NB4 (cell line): ENCODE measurements around the gene AHRR.

Source experiments
- DNase-seq: peaks from one replicate; pipeline ENCODE4 v3.0.0; 2010; ENCODE audit warnings: low read depth
- H3K4me3 ChIP-seq: one replicate; pipeline ENCODE4 v1.5.1; 2011; ENCODE audit warnings: mild to moderate bottlenecking, low read depth, low read length, moderate library complexity
- MYC ChIP-seq: IDR thresholded peaks from 2 replicates; pipeline ENCODE4 v1.6.1; 2011; ENCODE audit warnings: low read depth, low read length
- POLR2A ChIP-seq: IDR thresholded peaks from 2 replicates; pipeline ENCODE4 v1.6.1; 2011; ENCODE audit warnings: mild to moderate bottlenecking; ENCODE audit not compliant: insufficient read length; ENCODE audit errors: extremely low read depth
- TF ChIP-seq, protein P1 (sequence below): IDR thresholded peaks from one replicate; pipeline ENCODE4 v1.5.1; 2012; ENCODE audit warnings: low read depth, low read length
- TF ChIP-seq, protein P2 (sequence below): IDR thresholded peaks from 2 replicates; pipeline ENCODE4 v1.6.1; 2011; ENCODE audit warnings: low read depth, low read length

Gene AHRR

DNA sequence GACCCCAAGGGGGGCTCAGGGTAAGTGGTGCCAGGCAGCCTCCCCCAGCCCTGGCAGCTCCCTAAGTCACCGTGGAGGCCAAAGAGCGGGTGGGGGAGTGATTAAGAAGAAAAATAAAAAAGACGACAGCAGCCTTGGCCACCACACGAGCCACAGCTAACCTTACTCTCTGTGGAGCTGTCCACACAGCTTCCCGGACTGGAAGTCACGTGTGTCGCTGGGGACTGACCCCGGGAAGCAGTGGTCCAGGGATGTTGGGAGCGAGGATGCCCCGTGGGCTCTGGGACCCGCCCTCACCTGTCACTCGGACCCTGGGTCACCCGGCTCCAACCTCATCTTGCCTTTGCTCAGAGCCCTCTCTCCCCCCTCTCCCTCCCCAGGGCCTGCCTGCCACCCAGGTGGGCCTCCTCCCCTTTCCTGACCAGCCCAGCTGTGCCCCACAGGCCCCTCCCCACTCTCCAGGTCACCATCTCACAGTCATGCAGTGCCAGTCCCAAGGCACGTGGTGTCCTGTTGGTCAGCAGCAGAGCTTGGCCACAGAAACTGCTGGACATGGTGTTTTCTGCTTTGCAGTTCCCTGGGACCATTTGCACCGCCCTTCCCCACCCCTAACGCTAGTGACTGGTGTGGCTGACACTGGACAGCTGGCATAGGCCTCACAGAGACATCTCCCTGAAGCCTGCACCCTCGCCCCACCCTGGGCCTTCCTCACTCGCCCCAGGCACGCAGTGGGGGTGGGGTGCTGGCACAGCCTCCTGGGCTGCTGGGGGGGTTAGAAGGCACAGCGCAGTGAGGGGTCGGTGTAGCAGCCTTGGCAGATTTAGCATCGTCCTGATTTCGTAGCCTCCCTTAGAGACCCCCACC is 111.6 kb downstream of the AHRR start:
- H3K4me3 ChIP-seq = no peak overlapping the region
- TF ChIP-seq, protein P1, sequence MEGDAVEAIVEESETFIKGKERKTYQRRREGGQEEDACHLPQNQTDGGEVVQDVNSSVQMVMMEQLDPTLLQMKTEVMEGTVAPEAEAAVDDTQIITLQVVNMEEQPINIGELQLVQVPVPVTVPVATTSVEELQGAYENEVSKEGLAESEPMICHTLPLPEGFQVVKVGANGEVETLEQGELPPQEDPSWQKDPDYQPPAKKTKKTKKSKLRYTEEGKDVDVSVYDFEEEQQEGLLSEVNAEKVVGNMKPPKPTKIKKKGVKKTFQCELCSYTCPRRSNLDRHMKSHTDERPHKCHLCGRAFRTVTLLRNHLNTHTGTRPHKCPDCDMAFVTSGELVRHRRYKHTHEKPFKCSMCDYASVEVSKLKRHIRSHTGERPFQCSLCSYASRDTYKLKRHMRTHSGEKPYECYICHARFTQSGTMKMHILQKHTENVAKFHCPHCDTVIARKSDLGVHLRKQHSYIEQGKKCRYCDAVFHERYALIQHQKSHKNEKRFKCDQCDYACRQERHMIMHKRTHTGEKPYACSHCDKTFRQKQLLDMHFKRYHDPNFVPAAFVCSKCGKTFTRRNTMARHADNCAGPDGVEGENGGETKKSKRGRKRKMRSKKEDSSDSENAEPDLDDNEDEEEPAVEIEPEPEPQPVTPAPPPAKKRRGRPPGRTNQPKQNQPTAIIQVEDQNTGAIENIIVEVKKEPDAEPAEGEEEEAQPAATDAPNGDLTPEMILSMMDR = no peak
- TF ChIP-seq POLR2A = no peak
- no peak for TF ChIP-seq MYC
- TF ChIP-seq, protein P2, sequence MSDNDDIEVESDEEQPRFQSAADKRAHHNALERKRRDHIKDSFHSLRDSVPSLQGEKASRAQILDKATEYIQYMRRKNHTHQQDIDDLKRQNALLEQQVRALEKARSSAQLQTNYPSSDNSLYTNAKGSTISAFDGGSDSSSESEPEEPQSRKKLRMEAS = no peak
- DNase-seq = no peak

DNA sequence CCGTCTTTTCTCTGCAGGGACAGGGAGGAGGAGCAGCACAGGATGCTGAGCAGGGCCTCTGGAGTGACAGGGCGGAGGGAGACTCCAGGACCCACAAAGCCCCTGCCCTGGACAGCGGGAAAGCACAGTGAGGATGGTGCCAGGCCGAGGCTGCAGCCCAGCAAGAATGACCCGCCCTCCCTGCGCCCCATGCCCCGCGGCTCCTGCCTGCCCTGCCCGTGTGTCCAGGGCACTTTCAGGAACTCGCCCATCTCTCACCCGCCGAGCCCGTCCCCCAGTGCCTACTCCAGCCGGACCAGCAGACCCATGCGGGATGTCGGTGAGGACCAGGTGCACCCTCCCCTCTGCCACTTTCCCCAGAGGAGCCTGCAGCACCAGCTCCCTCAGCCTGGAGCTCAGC is 112.3 kb downstream of the AHRR start:
- TF ChIP-seq MYC = no peak
- TF ChIP-seq, protein P2 = no peak
- TF ChIP-seq, protein P1 = no peak
- no peak for TF ChIP-seq POLR2A
- no peak overlapping the region for H3K4me3 ChIP-seq
- no peak for DNase-seq

DNA sequence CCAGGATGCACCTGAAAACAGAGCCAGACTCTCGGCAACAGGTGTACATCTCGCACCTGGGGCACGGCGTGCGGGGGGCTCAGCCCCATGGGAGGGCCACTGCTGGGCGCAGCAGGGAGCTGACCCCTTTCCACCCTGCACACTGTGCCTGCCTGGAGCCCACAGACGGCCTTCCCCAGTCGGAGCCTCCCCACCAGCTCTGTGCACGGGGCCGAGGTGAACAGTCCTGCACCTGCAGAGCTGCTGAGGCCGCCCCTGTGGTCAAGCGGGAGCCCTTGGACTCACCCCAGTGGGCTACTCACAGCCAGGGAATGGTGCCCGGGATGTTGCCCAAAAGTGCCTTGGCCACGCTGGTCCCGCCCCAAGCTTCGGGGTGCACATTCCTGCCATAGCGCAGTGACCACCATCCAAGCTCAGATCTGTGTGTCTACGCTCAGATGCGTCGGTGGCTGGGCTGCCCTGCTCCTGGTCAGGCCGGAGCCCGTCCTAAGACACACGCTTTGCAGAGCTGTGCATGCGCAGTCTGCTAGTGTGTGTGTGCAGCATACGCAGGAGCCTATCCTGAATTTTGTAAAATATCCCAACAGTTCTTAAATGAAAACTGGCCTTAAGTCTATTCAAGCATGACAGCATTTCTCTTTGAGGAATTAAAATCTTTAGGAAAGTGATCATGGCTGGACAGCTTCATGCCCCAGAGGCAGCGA is 113.1 kb downstream of the AHRR start:
- no peak overlapping the region for H3K4me3 ChIP-seq
- DNase-seq = no peak
- TF ChIP-seq MYC = no peak
- TF ChIP-seq POLR2A = peak; percentile 6

DNA sequence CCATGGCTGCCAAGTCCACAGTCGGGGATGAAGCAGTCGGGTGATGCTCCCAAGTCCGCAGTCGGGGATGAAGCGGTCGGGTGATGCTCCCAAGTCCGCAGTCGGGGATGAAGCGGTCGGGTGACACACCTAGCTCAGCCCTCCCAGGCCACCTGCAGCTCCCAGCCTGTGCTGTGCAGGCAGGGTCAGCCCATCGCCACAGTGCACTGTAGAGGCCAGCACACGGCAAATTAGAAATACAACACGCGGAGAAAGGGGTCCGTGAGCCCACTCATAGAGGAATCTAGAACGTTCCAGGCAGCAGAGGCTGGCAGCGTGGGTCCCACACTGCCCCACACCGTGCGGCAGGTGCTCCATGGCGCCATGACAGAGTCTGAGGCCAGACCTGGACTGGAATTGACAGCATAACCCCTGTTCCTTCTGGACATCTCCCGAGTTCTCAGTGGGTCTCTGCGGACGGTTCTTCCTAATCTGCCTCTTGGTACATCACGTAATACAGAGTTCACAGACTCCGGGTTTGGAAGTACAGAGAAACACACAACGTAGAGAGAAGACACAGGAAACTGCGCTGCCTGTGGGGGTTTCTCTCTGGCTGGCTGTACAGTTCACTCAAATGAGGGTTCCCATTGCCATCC is 113.8 kb downstream of the AHRR start:
- DNase-seq = no peak
- H3K4me3 ChIP-seq = no peak overlapping the region
- TF ChIP-seq, protein P2 = no peak
- TF ChIP-seq, protein P1 = no peak
- TF ChIP-seq MYC = no peak
- TF ChIP-seq POLR2A = no peak

DNA sequence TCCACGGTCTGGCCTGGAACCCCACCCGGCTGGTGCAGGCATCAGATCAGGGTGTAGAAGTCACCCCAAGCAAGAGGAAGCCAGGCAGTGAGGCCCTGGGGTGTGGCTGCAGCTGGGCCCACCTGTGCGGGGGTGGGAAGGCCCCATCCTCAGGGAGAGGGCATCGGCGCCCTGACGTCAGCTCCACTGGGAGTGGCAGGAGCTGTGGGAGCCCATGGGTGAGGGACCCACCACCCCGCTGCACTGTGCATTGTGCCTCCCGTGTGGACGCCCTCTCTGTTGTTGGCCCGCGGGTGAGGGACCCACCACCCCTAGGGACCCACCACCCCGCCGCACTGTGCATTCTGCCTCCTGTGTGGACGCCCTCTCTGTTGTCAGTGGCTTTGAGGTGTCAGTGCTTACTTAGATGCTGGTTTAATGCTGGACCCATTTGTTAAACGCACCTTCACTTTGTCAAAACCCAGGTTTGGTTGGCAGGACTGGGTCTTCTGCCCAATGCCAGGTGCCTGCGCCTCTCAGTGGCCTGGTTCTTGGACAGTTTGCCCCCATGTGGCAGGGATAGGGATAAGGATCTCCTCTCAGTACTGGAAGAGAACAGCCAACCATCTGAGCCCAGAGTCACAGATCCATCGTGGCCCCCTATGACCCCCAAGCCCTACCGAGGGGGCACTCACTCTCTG is 114.6 kb downstream of the AHRR start:
- peak; percentile 60 for TF ChIP-seq POLR2A
- TF ChIP-seq, protein P1 = peak; percentile 51
- TF ChIP-seq, protein P2 = no peak
- TF ChIP-seq MYC = 0 out of 2 replicates have a peak, but pooled peaks have one; percentile 8
- peak; percentile 62 for DNase-seq
- H3K4me3 ChIP-seq = no peak overlapping the region

DNA sequence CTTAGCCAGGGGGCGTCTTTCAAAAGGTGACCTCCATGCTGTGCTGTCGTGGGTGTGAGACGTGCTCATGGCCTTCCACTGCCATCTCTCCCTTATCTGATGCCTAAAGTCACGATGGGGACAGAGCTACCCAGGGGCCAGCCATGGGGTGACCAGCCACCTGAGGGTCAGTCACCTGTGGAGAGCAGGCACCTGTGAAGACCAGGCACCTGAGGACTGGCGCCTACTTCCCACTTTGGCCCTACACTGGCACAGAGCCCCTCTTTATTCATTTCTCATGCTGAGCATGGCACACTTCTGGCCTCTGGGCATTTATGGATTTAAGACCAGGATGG is 115.1 kb downstream of the AHRR start:
- DNase-seq = no peak
- TF ChIP-seq POLR2A = no peak
- TF ChIP-seq, protein P2 = no peak
- TF ChIP-seq, protein P1 = no peak
- TF ChIP-seq MYC = no peak; the same call in 1 of the 2 replicates
- no peak overlapping the region for H3K4me3 ChIP-seq
